ENCODE measurements around the gene UMPS. TPM values are rescaled to one million over a fixed set of nuclear protein-coding genes. Genes with fewer than 3 reads are reported as not detected.
"Not testable (repeated sequence)": the region's sequence is repeated elsewhere in the genome, so short reads cannot be mapped to it uniquely, and the experiment has no call there.

Gene UMPS
- total RNA-seq, 4 donors from 2014 or later = 20.6 to 30.1 (median 24.8) TPM

GRCh38 chr3:124751501-124751900, 21.2 kb downstream of the UMPS start:
- no peaks in the 10 kb centered on the region for H3K27me3 ChIP-seq
- 69% methylated on average over 5 of the region's 5 CpGs for WGBS
- no peak for DNase-seq (ENCODE audit: low spot score in 2 of 2)

GRCh38 chr3:124752051-124752450, 21.8 kb downstream of the UMPS start:
- peaks cover 7% of the 10 kb centered on the region for H3K36me3 ChIP-seq
- no peak overlapping the region for H3K4me3 ChIP-seq
- no peaks in the 10 kb centered on the region for H3K9me3 ChIP-seq
- no peak for DNase-seq (ENCODE audit: low spot score in 2 of 2)
- H3K27me3 ChIP-seq = no peaks in the 10 kb centered on the region
- WGBS = 69% methylated on average over 3 of the region's 3 CpGs
- H3K4me1 ChIP-seq = no peaks in the 10 kb centered on the region
- no peak overlapping the region for H3K27ac ChIP-seq
- TF ChIP-seq POLR2AphosphoS5 (IDR thresholded peaks at IDR 0.05) (no peak), EP300 (IDR thresholded peaks at IDR 0.05) (no peak), POLR2A (IDR thresholded peaks at IDR 0.05) (no peak)
- TF ChIP-seq, protein P1, sequence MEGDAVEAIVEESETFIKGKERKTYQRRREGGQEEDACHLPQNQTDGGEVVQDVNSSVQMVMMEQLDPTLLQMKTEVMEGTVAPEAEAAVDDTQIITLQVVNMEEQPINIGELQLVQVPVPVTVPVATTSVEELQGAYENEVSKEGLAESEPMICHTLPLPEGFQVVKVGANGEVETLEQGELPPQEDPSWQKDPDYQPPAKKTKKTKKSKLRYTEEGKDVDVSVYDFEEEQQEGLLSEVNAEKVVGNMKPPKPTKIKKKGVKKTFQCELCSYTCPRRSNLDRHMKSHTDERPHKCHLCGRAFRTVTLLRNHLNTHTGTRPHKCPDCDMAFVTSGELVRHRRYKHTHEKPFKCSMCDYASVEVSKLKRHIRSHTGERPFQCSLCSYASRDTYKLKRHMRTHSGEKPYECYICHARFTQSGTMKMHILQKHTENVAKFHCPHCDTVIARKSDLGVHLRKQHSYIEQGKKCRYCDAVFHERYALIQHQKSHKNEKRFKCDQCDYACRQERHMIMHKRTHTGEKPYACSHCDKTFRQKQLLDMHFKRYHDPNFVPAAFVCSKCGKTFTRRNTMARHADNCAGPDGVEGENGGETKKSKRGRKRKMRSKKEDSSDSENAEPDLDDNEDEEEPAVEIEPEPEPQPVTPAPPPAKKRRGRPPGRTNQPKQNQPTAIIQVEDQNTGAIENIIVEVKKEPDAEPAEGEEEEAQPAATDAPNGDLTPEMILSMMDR (IDR thresholded peaks at IDR 0.05) = no peak

More at GRCh38 chr3:124751501-124751900, 21.2 kb downstream of the UMPS start:
- H3K27ac ChIP-seq = no peak overlapping the region
- TF ChIP-seq EP300 (IDR thresholded peaks at IDR 0.05) (no peak), POLR2A (IDR thresholded peaks at IDR 0.05) (no peak), POLR2AphosphoS5 (IDR thresholded peaks at IDR 0.05) (no peak)
- TF ChIP-seq, protein P1 (IDR thresholded peaks at IDR 0.05) = no peak
- H3K9me3 ChIP-seq = no peaks in the 10 kb centered on the region
- H3K4me1 ChIP-seq = no peaks in the 10 kb centered on the region
- peaks cover 7% of the 10 kb centered on the region for H3K36me3 ChIP-seq
- no peak overlapping the region for H3K4me3 ChIP-seq

GRCh38 chr3:124757926-124758325, 27.7 kb downstream of the UMPS start:
- peaks cover 19% of the 10 kb centered on the region for H3K4me1 ChIP-seq
- DNase-seq (ENCODE audit: low spot score in 2 of 2); H3K27me3 ChIP-seq; H3K9me3 ChIP-seq; H3K27ac ChIP-seq; H3K36me3 ChIP-seq; H3K4me3 ChIP-seq: not testable (repeated sequence)
- WGBS = 70% methylated on average over 7 of the region's 7 CpGs

- Histone ChIP-seq H3K4me1 (peaks cover 19% of the 10 kb centered on the region), H3K36me3 (peaks cover 10% of the 10 kb centered on the region), H3K9me3 (no peaks in the 10 kb centered on the region), H3K4me3 (no peak overlapping the region), H3K27ac (no peak overlapping the region), H3K27me3 (no peaks in the 10 kb centered on the region)
- 72% methylated on average over 5 of the region's 5 CpGs for WGBS
- TF ChIP-seq POLR2AphosphoS5 (IDR thresholded peaks at IDR 0.05) (no peak), EP300 (IDR thresholded peaks at IDR 0.05) (no peak)
- TF ChIP-seq, protein P1 (IDR thresholded peaks at IDR 0.05) = no peak
- DNase-seq (ENCODE audit: low spot score in 2 of 2) = no peak
These were observed 28.8 kb downstream of the UMPS start for GRCh38 chr3:124758851-124759635.

DNA sequence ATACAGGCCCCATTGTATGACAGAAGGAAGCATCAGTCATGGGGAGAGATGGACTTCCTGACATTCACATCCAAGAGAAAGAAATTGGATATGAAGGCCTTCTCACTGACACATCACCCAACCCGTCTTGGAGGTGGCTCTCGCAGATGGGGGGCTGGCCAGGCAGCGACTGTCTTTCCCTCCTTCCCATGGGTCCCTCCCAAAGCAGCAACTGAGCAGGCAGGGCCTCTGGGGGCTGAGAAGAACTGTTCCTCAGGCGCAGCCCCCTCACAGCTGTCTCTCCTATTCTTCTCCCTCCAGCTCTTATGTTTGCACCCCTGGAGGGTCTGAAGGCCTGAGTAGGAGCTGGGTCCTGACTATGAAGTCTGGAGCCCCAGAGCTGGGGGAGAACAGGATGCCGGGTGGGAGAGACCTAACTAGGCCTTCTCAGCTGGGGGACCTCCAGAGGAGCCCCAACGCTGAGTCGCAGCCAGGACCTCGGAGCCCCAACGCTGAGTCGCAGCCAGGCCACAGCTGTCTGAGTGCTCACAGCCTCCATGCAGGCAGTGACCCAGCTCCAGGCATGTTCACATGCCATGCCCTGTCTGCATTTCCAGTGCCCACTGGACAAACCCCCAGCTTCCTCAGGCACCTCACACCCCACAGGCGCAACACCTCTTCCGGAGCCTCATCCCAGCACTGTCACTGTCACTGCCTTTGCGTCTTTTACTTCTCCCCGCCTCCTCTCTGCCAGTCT, 29.6 kb downstream of the UMPS start:
- no peak for DNase-seq (ENCODE audit: low spot score in 2 of 2)
- WGBS = 84% methylated on average over 13 of the region's 14 CpGs
- H3K27ac ChIP-seq = no peak overlapping the region
- no peak overlapping the region for H3K4me3 ChIP-seq
- H3K4me1 ChIP-seq = peaks cover 19% of the 10 kb centered on the region
- H3K27me3 ChIP-seq = no peaks in the 10 kb centered on the region
- TF ChIP-seq POLR2A (IDR thresholded peaks at IDR 0.05) (no peak), EP300 (IDR thresholded peaks at IDR 0.05) (no peak), POLR2AphosphoS5 (IDR thresholded peaks at IDR 0.05) (no peak)
- TF ChIP-seq, protein P1 (IDR thresholded peaks at IDR 0.05) = no peak
- H3K9me3 ChIP-seq = no peaks in the 10 kb centered on the region
- H3K36me3 ChIP-seq = peaks cover 18% of the 10 kb centered on the region

All from suprapubic skin (tissue), 4 donors.